Thyroid gland (tissue), 4 donors: ENCODE data around the gene LATS1. TPM values are rescaled to one million over a fixed set of nuclear protein-coding genes. Genes with fewer than 3 reads are reported as not detected.

ENCODE experiments used
- DNase-seq, 2 donors: peaks; one replicate each; pipeline ENCODE4 v3.0.0-alpha.2; 2019
- H3K27ac ChIP-seq, 3 donors: fragments of 200-600 bp; sonication (generic); 1 replicate in 2 of 3; 2 replicates in 1 of 3; pipeline ENCODE4 v1.5.1; 2016 to 2019; ENCODE audit warnings: mild to moderate bottlenecking in 1 of 3, moderate library complexity in 1 of 3
- H3K27me3 ChIP-seq: fragments of 200-600 bp; sonication (generic); one replicate; pipeline ENCODE4 v1.5.1; 2019
- H3K36me3 ChIP-seq, 2 donors: fragments of 200-600 bp; sonication (generic); one replicate each; pipeline ENCODE4 v1.5.1; 2016 to 2019
- H3K4me1 ChIP-seq, 2 donors: fragments of 200-600 bp; sonication (generic); one replicate each; pipeline ENCODE4 v1.5.1; 2017 to 2019
- H3K4me3 ChIP-seq, 3 donors: fragments of 200-600 bp; sonication (generic); replicated peaks in 1 of 3; 1 replicate in 2 of 3; 2 replicates in 1 of 3; pipeline ENCODE4 v1.5.1; 2016; ENCODE audit warnings: mild to moderate bottlenecking in 1 of 3
- H3K9me3 ChIP-seq: fragments of 200-600 bp; sonication (generic); one replicate; pipeline ENCODE4 v1.5.1; 2017
- CTCF ChIP-seq, 6 experiments: fragments of 200-600 bp in 3 of 6; fragments of 450-650 bp in 3 of 6; sonication (generic) in 3 of 6; IDR thresholded peaks; one replicate each; pipeline ENCODE4 v1.5.1; 2016 to 2019; ENCODE audit warnings: antibody characterized with exemption in 6 of 6, mild to moderate bottlenecking in 2 of 6, inconsistent platforms in 1 of 6, moderate library complexity in 1 of 6
- POLR2A ChIP-seq, 2 donors: fragments of 450-650 bp; IDR thresholded peaks; one replicate each; pipeline ENCODE4 v1.6.1; 2017; ENCODE audit warnings: antibody characterized with exemption in 2 of 2, mild to moderate bottlenecking in 2 of 2, moderate library complexity in 1 of 2
- WGBS, 2 donors: methylation state at CpG; one replicate each; pipeline ENCODE4 v1.1.5; 2017; 5-methylcytosine and 5-hydroxymethylcytosine counted together
- intact Hi-C: fragments of 100-400 bp; cut with DNase I; formaldehyde crosslinking; loops from one replicate; pipeline ENCODE4 v1.15.1; 2023
- total RNA-seq, 4 donors: library from RNA; depleted of rRNA; stranded (reverse); fragments of >200 nt; gene quantifications; one replicate each; pipeline ENCODE4 v1.2.3, GENCODE V29; 2016

Gene LATS1
- 10 to 100 TPM; 25.7 to 32.2 (median 30.0) TPM for total RNA-seq

- H3K27me3 ChIP-seq, result no peaks in the 10 kb centered on the region
- peaks cover 8 to 17% of the 10 kb centered on the region in 2 donors for H3K4me1 ChIP-seq
- peak within 1 kb of the TSS; percentile 98 to 100 (median 99) for H3K27ac ChIP-seq
- WGBS, 2 donors, result 1% methylated on average over 24 to 41 of the region's 82 CpGs
- intact Hi-C loops, result no loop called here
- no peaks in the 10 kb centered on the region for H3K36me3 ChIP-seq
- H3K4me3 ChIP-seq, result peak within 1 kb of the TSS; percentile 83 to 99 (median 94)
- H3K9me3 ChIP-seq, result no peaks in the 10 kb centered on the region
- peak in 1 of 6 experiments; percentile 15 for TF ChIP-seq CTCF (IDR thresholded peaks at IDR 0.05)
- TF ChIP-seq POLR2A (IDR thresholded peaks at IDR 0.05), result peak; percentile 2 to 76
- peak; percentile 98 for DNase-seq
Observed at GRCh38 chr6:149717588-149718458, at the start of gene LATS1. TSS of gene LATS1 (minus strand) at chr6:149718101. CDS start at chr6:149702126, 15,975 bp downstream.

- WGBS, 2 donors, result 71 to 86% methylated on average over 3 of the region's 3 CpGs
- no peaks in the 10 kb centered on the region for H3K36me3 ChIP-seq
- H3K27me3 ChIP-seq, result no peaks in the 10 kb centered on the region
- H3K27ac ChIP-seq, result no peak overlapping the region
- no peak for DNase-seq
- no peaks in the 10 kb centered on the region for H3K9me3 ChIP-seq
- H3K4me1 ChIP-seq, result no peaks in the 10 kb centered on the region
- intact Hi-C loops, result no loop called here
- no peak overlapping the region for H3K4me3 ChIP-seq
- no peak for TF ChIP-seq POLR2A (IDR thresholded peaks at IDR 0.05)
- TF ChIP-seq CTCF (IDR thresholded peaks at IDR 0.05), result no peak
Observed at GRCh38 chr6:149766156-149766769, 48.4 kb upstream of the LATS1 start.

GRCh38 chr6:149763866-149764265, 46.0 kb upstream of the LATS1 start:
- no peak overlapping the region for H3K27ac ChIP-seq
- H3K4me3 ChIP-seq, result no peak overlapping the region
- H3K4me1 ChIP-seq, result no peaks in the 10 kb centered on the region
- intact Hi-C loops, result no loop called here
- H3K36me3 ChIP-seq, result no peaks in the 10 kb centered on the region
- H3K27me3 ChIP-seq, result no peaks in the 10 kb centered on the region
- no peaks in the 10 kb centered on the region for H3K9me3 ChIP-seq
- TF ChIP-seq POLR2A (IDR thresholded peaks at IDR 0.05) (no peak), CTCF (IDR thresholded peaks at IDR 0.05) (no peak)
- DNase-seq, result no peak

GRCh38 chr6:149761438-149761837, 43.5 kb upstream of the LATS1 start:
- Histone ChIP-seq H3K27ac (no peak overlapping the region), H3K36me3 (no peaks in the 10 kb centered on the region), H3K4me1 (no peaks in the 10 kb centered on the region), H3K4me3 (no peak overlapping the region), H3K9me3 (no peaks in the 10 kb centered on the region), H3K27me3 (no peaks in the 10 kb centered on the region)
- intact Hi-C loops, result no loop called here
- DNase-seq, result no peak
- WGBS, 2 donors, result 95 to 98% methylated on average over 1 of the region's 1 CpG
- TF ChIP-seq CTCF (IDR thresholded peaks at IDR 0.05) (no peak), POLR2A (IDR thresholded peaks at IDR 0.05) (no peak)

- H3K36me3 ChIP-seq, result no peaks in the 10 kb centered on the region
- no peak for TF ChIP-seq CTCF (IDR thresholded peaks at IDR 0.05)
- no peak for TF ChIP-seq POLR2A (IDR thresholded peaks at IDR 0.05)
- intact Hi-C loops, result no loop called here
- peaks cover 16 to 29% of the 10 kb centered on the region in 2 donors for H3K4me1 ChIP-seq
- H3K27ac ChIP-seq, result no peak overlapping the region
- H3K27me3 ChIP-seq, result no peaks in the 10 kb centered on the region
- H3K4me3 ChIP-seq, result no peak overlapping the region
- no peak for DNase-seq
- no peaks in the 10 kb centered on the region for H3K9me3 ChIP-seq
- WGBS, 2 donors, result 94 to 96% methylated on average over 7 of the region's 7 CpGs
Observed at GRCh38 chr6:149756261-149756636, 38.3 kb upstream of the LATS1 start.
